NCI-H82 treated with DMSO at 0.1 percent for 48 hours (cell line): ENCODE measurements around the gene ZFAND3.
"Not testable (repeated sequence)": the region's sequence is repeated elsewhere in the genome, so short reads cannot be mapped to it uniquely, and the experiment has no call there.

ENCODE experiments used
- DNase-seq: peaks from one replicate; lab custom pipeline; 2025; ENCODE audit not compliant: unreplicated experiment; lab: John Stamatoyannopoulos, UW

Gene ZFAND3

GRCh38 chr6:37862992-37863391 is 43.5 kb downstream of the ZFAND3 start:
- DNase-seq = no peak

GRCh38 chr6:37864250-37864649 is 44.7 kb downstream of the ZFAND3 start:
- no peak for DNase-seq

- no peak for DNase-seq
These were observed 46.0 kb downstream of the ZFAND3 start for GRCh38 chr6:37865504-37865903.

- DNase-seq = no peak
These were observed 47.3 kb downstream of the ZFAND3 start for GRCh38 chr6:37866590-37867507.

- no peak for DNase-seq
These were observed 48.4 kb downstream of the ZFAND3 start for GRCh38 chr6:37867756-37868446.

- no peak for DNase-seq
These were observed 48.9 kb downstream of the ZFAND3 start for GRCh38 chr6:37868447-37868825.

GRCh38 chr6:37871616-37872372 is 52.3 kb downstream of the ZFAND3 start:
- no peak for DNase-seq

GRCh38 chr6:37872373-37872745 is 52.8 kb downstream of the ZFAND3 start:
- DNase-seq = no peak

- DNase-seq = no peak
These were observed 55.2 kb downstream of the ZFAND3 start for GRCh38 chr6:37874726-37875125.

GRCh38 chr6:37875561-37876309 is 56.2 kb downstream of the ZFAND3 start:
- no peak for DNase-seq

GRCh38 chr6:37876843-37877242 is 57.3 kb downstream of the ZFAND3 start:
- no peak for DNase-seq

- DNase-seq = no peak
These were observed 58.0 kb downstream of the ZFAND3 start for GRCh38 chr6:37877373-37878149.

GRCh38 chr6:37878150-37878710 is 58.7 kb downstream of the ZFAND3 start:
- no peak for DNase-seq

GRCh38 chr6:37880602-37881001 is 61.1 kb downstream of the ZFAND3 start:
- DNase-seq = not testable (repeated sequence)

GRCh38 chr6:37882292-37882691 is 62.8 kb downstream of the ZFAND3 start:
- DNase-seq = no peak

- no peak for DNase-seq
These were observed 63.3 kb downstream of the ZFAND3 start for GRCh38 chr6:37882724-37883413.

GRCh38 chr6:37884548-37884947 is 65.0 kb downstream of the ZFAND3 start:
- no peak for DNase-seq

- no peak for DNase-seq
These were observed 69.5 kb downstream of the ZFAND3 start for GRCh38 chr6:37889051-37889450.

- no peak for DNase-seq
These were observed 70.0 kb downstream of the ZFAND3 start for GRCh38 chr6:37889486-37889885.
